Neuron (in vitro differentiated cells): ENCODE results near the gene TXNDC15.
"Not testable (repeated sequence)": the region's sequence is repeated elsewhere in the genome, so short reads cannot be mapped to it uniquely, and the experiment has no call there.

Source experiments
- H2AFZ ChIP-seq: one replicate; pipeline ENCODE4 v1.6.1; 2013; ENCODE audit warnings: low read depth, mild to moderate bottlenecking, inconsistent platforms, low read length, moderate library complexity
- H3K27me3 ChIP-seq: one replicate; pipeline ENCODE4 v1.6.1; 2013; ENCODE audit warnings: low read length; ENCODE audit not compliant: insufficient read depth
- H3K36me3 ChIP-seq: one replicate; pipeline ENCODE4 v1.6.1; 2013; ENCODE audit warnings: low read length; ENCODE audit not compliant: insufficient read depth
- H3K4me1 ChIP-seq: one replicate; pipeline ENCODE4 v1.6.1; 2013; ENCODE audit warnings: low read length; ENCODE audit not compliant: insufficient read depth
- H3K4me3 ChIP-seq: 2 replicates; pipeline ENCODE4 v1.5.1; 2013; ENCODE audit warnings: mild to moderate bottlenecking, low read length, moderate library complexity
- H3K9me3 ChIP-seq: one replicate; pipeline ENCODE4 v1.6.1; 2013; ENCODE audit warnings: low read length

TXNDC15 gene

GRCh38 chr5:134849434-134849933 lies 24.7 kb upstream of the TXNDC15 start:
- not testable (repeated sequence) for H2AFZ ChIP-seq, H3K27me3 ChIP-seq, H3K9me3 ChIP-seq, H3K4me3 ChIP-seq
- Histone ChIP-seq H3K4me1 (peaks cover 14% of the 10 kb centered on the region), H3K36me3 (peaks cover 42% of the 10 kb centered on the region)

GRCh38 chr5:134851307-134851923 lies 22.8 kb upstream of the TXNDC15 start:
- H3K4me1 ChIP-seq = peaks cover 7% of the 10 kb centered on the region
- peaks cover 59% of the 10 kb centered on the region for H3K36me3 ChIP-seq
- H3K9me3 ChIP-seq = no peaks in the 10 kb centered on the region
- no peak overlapping the region for H3K4me3 ChIP-seq
- H3K27me3 ChIP-seq = no peaks in the 10 kb centered on the region
- H2AFZ ChIP-seq = no peak overlapping the region

GRCh38 chr5:134856465-134856864 lies 17.7 kb upstream of the TXNDC15 start:
- not testable (repeated sequence) for H3K4me1 ChIP-seq, H2AFZ ChIP-seq, H3K4me3 ChIP-seq, H3K27me3 ChIP-seq, H3K9me3 ChIP-seq
- peaks cover 75% of the 10 kb centered on the region for H3K36me3 ChIP-seq

GRCh38 chr5:134857401-134857800 lies 16.8 kb upstream of the TXNDC15 start:
- H3K4me3 ChIP-seq = no peak overlapping the region
- no peaks in the 10 kb centered on the region for H3K4me1 ChIP-seq
- H3K36me3 ChIP-seq = peaks cover 71% of the 10 kb centered on the region

GRCh38 chr5:134864707-134865106 lies 9.5 kb upstream of the TXNDC15 start:
- no peak overlapping the region for H3K4me3 ChIP-seq
- H2AFZ ChIP-seq = no peak overlapping the region
- H3K4me1 ChIP-seq = no peaks in the 10 kb centered on the region
- peaks cover 14% of the 10 kb centered on the region for H3K36me3 ChIP-seq
- no peaks in the 10 kb centered on the region for H3K9me3 ChIP-seq
- no peaks in the 10 kb centered on the region for H3K27me3 ChIP-seq

More at GRCh38 chr5:134857401-134857800, 16.8 kb upstream of the TXNDC15 start:
- Histone ChIP-seq H3K27me3 (no peaks in the 10 kb centered on the region), H3K9me3 (no peaks in the 10 kb centered on the region), H2AFZ (no peak overlapping the region)

- peaks cover 8% of the 10 kb centered on the region for H3K4me1 ChIP-seq
- H2AFZ ChIP-seq = peak overlapping the region; percentile 89
- no peak overlapping the region for H3K4me3 ChIP-seq
- H3K36me3 ChIP-seq = no peaks in the 10 kb centered on the region
- H3K9me3 ChIP-seq = no peaks in the 10 kb centered on the region
- no peaks in the 10 kb centered on the region for H3K27me3 ChIP-seq
These were observed 677 bp upstream of the TXNDC15 start for GRCh38 chr5:134873494-134873893.

- Histone ChIP-seq H3K27me3 (no peaks in the 10 kb centered on the region), H3K4me1 (peaks cover 8% of the 10 kb centered on the region)
These were observed 872 bp downstream of the TXNDC15 start for GRCh38 chr5:134874831-134875655.

GRCh38 chr5:134877159-134877558 lies 3.0 kb downstream of the TXNDC15 start:
- no peaks in the 10 kb centered on the region for H3K9me3 ChIP-seq
- no peak overlapping the region for H2AFZ ChIP-seq
- H3K36me3 ChIP-seq = no peaks in the 10 kb centered on the region
- H3K4me1 ChIP-seq = peaks cover 8% of the 10 kb centered on the region
- H3K4me3 ChIP-seq = no peak overlapping the region
- H3K27me3 ChIP-seq = no peaks in the 10 kb centered on the region

More at GRCh38 chr5:134874831-134875655, 872 bp downstream of the TXNDC15 start:
- peak overlapping the region; percentile 76 for H3K4me3 ChIP-seq
- no peaks in the 10 kb centered on the region for H3K9me3 ChIP-seq
- peak overlapping the region; percentile 89 for H2AFZ ChIP-seq
- H3K36me3 ChIP-seq = no peaks in the 10 kb centered on the region

- H3K27me3 ChIP-seq = no peaks in the 10 kb centered on the region
- no peaks in the 10 kb centered on the region for H3K9me3 ChIP-seq
- H3K36me3 ChIP-seq = no peaks in the 10 kb centered on the region
- H3K4me3 ChIP-seq = no peak overlapping the region
- H2AFZ ChIP-seq = no peak overlapping the region
- peaks cover 8% of the 10 kb centered on the region for H3K4me1 ChIP-seq
These were observed 4.2 kb downstream of the TXNDC15 start for GRCh38 chr5:134878403-134878802.

GRCh38 chr5:134879456-134879855 lies 5.3 kb downstream of the TXNDC15 start:
- no peaks in the 10 kb centered on the region for H3K36me3 ChIP-seq
- H2AFZ ChIP-seq = no peak overlapping the region
- H3K9me3 ChIP-seq = no peaks in the 10 kb centered on the region
- peaks cover 8% of the 10 kb centered on the region for H3K4me1 ChIP-seq
- H3K27me3 ChIP-seq = no peaks in the 10 kb centered on the region
- no peak overlapping the region for H3K4me3 ChIP-seq

- H3K36me3 ChIP-seq, H3K4me3 ChIP-seq, H3K27me3 ChIP-seq, H2AFZ ChIP-seq, H3K9me3 ChIP-seq, H3K4me1 ChIP-seq: not testable (repeated sequence)
These were observed 6.8 kb downstream of the TXNDC15 start for GRCh38 chr5:134880937-134881336.

- not testable (repeated sequence) for H3K36me3 ChIP-seq, H2AFZ ChIP-seq, H3K9me3 ChIP-seq, H3K27me3 ChIP-seq, H3K4me3 ChIP-seq, H3K4me1 ChIP-seq
These were observed 7.5 kb downstream of the TXNDC15 start for GRCh38 chr5:134881711-134882110.

- Histone ChIP-seq H3K36me3 (peaks cover 14% of the 10 kb centered on the region), H3K4me3 (no peak overlapping the region), H3K27me3 (no peaks in the 10 kb centered on the region), H2AFZ (no peak overlapping the region), H3K9me3 (peaks cover 10% of the 10 kb centered on the region), H3K4me1 (no peaks in the 10 kb centered on the region)
These were observed 13.5 kb downstream of the TXNDC15 start for GRCh38 chr5:134887593-134888159.
